Natural killer cell treated with Interleukin-12 subunit alpha and Interleukin-12 subunit beta and Interleukin-15 and Interleukin-18, amount 100 ng/mL, for 72 hours (primary cell): ENCODE measurements around the gene ZSCAN5C. TPM values are rescaled to one million over a fixed set of nuclear protein-coding genes. Genes with fewer than 3 reads are reported as not detected.
"Not testable (repeated sequence)": the region's sequence is repeated elsewhere in the genome, so short reads cannot be mapped to it uniquely, and the experiment has no call there.

ENCODE experiments used
- ATAC-seq, 2 donors: fragments of 150-1000 bp; cut with Tn5 transposase in 1 of 2; sonication (Bioruptor Pico), chemical (Tn5 transposase) in 1 of 2; 2 replicates each; pipeline ENCODE4 v1.10.0; 2021
- DNase-seq: peaks from one replicate; pipeline ENCODE4 v3.0.0; 2022; ENCODE audit warnings: low spot score
- H3K27ac Mint-ChIP-seq, 2 donors: 1 replicate in 1 of 2; 2 replicates in 1 of 2; pipeline ENCODE4 v1.8.0; 2022; ENCODE audit warnings: mixed read lengths in 2 of 2, mild to moderate bottlenecking in 1 of 2, moderate library complexity in 1 of 2
- H3K27me3 Mint-ChIP-seq, 2 donors: 1 replicate in 1 of 2; 2 replicates in 1 of 2; pipeline ENCODE4 v1.8.0; 2022; ENCODE audit warnings: mixed read lengths in 2 of 2
- H3K36me3 Mint-ChIP-seq: one replicate; pipeline ENCODE4 v1.8.0; 2022; ENCODE audit warnings: mixed read lengths
- H3K4me1 Mint-ChIP-seq, 2 donors: 1 replicate in 1 of 2; 2 replicates in 1 of 2; pipeline ENCODE4 v1.8.0; 2022; ENCODE audit warnings: low read depth in 2 of 2, mixed read lengths in 2 of 2, mild to moderate bottlenecking in 1 of 2
- H3K4me3 Mint-ChIP-seq: one replicate; pipeline ENCODE4 v1.8.0; 2022; ENCODE audit warnings: mixed read lengths
- H3K9me3 Mint-ChIP-seq: 2 replicates; pipeline ENCODE4 v1.8.0; 2022; ENCODE audit warnings: mixed read lengths
- total RNA-seq, 2 donors: library from RNA; stranded (reverse); gene quantifications; one replicate each; pipeline ENCODE4 v1.2.3, GENCODE V29; 2022

ZSCAN5C gene
- total RNA-seq, 2 donors from 2014 or later = not detected

DNA sequence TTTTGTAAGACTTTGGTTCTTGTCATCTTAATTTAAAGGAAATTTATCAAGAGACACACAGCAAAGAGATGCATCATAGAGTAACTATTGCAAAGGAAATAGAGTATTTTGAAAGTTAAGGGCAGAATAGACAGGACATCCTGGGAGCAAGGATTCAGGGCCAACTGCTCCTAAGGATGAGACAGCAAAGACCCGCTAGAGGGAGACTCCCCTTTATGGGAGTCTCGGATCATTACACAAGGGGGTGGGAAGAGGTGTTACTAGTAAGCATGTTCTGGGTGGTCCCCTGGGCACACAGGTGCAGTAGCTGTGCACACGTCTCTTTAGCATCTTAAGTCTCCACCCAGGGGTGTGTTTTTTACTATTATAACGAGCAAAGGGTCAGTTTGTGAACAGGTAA, 9.6 kb downstream of the ZSCAN5C start:
- Mint-ChIP-seq H3K4me3 (no peak overlapping the region), H3K27me3 (peaks cover 10 to 20% of the 10 kb centered on the region in 2 donors), H3K4me1 (peaks cover 0 to 5% of the 10 kb centered on the region in 2 donors), H3K36me3 (no peaks in the 10 kb centered on the region), H3K27ac (no peak overlapping the region), H3K9me3 (no peaks in the 10 kb centered on the region)
- ATAC-seq = no peak
- DNase-seq = no peak

DNA sequence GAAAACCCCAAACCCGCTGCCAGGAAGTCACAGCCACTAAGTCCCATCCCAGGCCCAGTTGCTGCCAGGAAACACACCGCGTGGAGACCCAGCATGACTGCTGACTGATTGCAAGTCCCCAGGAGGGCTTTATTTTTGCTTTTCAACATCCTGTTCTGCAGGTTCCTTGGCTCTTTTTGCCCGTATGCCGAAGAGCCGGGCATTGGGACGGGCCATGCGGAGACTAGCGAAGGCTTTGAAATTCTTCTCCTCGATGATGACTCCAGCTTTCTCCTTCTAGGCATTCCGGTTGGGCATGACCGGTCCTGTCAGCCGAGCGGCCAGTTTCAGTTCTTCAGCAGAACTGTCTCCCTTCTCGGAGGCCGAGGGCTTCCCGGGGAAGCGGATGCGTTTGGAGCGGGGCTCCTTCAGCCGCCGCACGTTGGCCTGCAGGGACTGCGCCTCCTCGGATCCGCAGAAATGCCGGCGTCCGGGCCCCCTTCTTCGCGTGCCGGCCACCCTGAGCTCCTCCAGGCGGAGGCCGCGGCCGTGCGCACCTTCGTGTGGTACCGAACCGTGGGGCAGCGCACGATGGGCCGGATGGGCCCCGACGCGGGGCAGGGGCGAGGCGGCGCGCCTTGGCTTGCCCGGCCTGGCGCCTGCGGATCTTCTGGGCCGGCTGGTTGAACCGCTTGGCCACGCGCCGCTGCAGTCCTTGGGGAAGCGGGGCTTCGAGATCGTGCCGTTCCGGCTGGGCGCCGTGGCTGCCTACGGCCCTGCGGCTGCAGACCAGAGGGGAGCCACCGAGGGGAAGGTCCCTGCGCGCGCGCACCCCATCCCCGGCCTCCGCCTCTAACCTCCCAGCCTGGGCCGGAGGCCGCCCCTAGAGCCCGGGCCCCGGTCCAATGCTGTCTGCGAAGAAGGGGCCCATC, 15.2 kb downstream of the ZSCAN5C start:
- Mint-ChIP-seq H3K27me3 (peaks cover 13 to 19% of the 10 kb centered on the region in 2 donors), H3K4me3 (peak overlapping the region; percentile 34), H3K36me3 (no peaks in the 10 kb centered on the region), H3K27ac (no peak overlapping the region), H3K9me3 (no peaks in the 10 kb centered on the region), H3K4me1 (peaks cover 0 to 7% of the 10 kb centered on the region in 2 donors)
- ATAC-seq (peak; percentile 58 to 75), DNase-seq (no peak)

- Mint-ChIP-seq H3K4me1 (peaks cover 0 to 7% of the 10 kb centered on the region in 2 donors), H3K27ac (no peak overlapping the region), H3K4me3 (no peak overlapping the region), H3K27me3 (peaks cover 10 to 14% of the 10 kb centered on the region in 2 donors), H3K9me3 (no peaks in the 10 kb centered on the region), H3K36me3 (no peaks in the 10 kb centered on the region)
- DNase-seq (no peak), ATAC-seq (no peak)
Measured at GRCh38 chr19:56218961-56219360, 16.9 kb downstream of the ZSCAN5C start.

DNA sequence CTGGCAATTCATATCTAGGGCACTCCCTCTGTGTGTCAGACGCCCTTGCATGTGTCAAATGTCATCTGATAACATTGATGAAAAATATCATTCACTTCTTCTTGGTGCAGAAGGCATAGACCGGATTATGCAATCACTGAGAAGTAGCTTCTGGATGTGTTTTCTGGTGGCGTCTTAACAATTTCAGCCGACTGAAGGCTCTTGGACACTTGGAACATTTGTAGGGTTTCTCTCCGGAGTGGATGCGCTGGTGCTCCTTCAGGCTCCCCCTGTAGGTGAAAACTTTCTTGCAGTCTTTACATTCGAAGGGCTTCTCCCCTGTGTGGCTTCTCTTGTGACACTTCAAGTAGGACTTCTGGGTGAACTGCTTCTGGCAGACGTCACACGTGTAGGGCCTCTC, 19.4 kb downstream of the ZSCAN5C start:
- not testable (repeated sequence) for H3K4me3 Mint-ChIP-seq, H3K27ac Mint-ChIP-seq, H3K27me3 Mint-ChIP-seq, ATAC-seq, H3K36me3 Mint-ChIP-seq, H3K4me1 Mint-ChIP-seq, DNase-seq, H3K9me3 Mint-ChIP-seq

DNA sequence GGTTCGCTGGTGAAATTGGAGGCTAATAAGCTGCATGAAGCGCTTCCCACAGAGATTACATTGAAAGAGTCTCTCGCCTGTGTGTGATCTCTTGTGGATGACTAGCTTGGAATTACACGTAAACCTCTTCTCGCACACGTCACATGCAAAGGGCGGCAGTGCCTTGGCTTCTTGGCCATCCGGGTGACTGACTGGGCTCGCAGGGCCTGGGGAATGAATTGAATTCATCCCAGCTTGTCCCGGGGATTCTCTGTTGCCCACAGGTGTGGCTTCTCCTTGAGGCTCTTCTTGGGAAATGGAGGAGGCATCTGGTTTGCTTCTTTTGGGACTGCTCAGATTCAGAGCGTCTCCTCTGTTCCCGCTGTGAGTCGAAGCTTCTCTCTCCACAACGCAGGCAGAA, 19.8 kb downstream of the ZSCAN5C start:
- no peaks in the 10 kb centered on the region for H3K36me3 Mint-ChIP-seq
- no peak for ATAC-seq
- no peak overlapping the region for H3K4me3 Mint-ChIP-seq
- no peaks in the 10 kb centered on the region for H3K9me3 Mint-ChIP-seq
- peaks cover 3 to 7% of the 10 kb centered on the region in 2 donors for H3K27me3 Mint-ChIP-seq
- no peak for DNase-seq
- H3K4me1 Mint-ChIP-seq = peaks cover 0 to 2% of the 10 kb centered on the region in 2 donors
- H3K27ac Mint-ChIP-seq = no peak overlapping the region

GRCh38 chr19:56222901-56223300, 20.8 kb downstream of the ZSCAN5C start:
- peaks cover 2 to 4% of the 10 kb centered on the region in 2 donors for H3K27me3 Mint-ChIP-seq
- H3K36me3 Mint-ChIP-seq = no peaks in the 10 kb centered on the region
- ATAC-seq (no peak), DNase-seq (no peak)
- H3K9me3 Mint-ChIP-seq = no peaks in the 10 kb centered on the region
- H3K4me1 Mint-ChIP-seq = peaks cover 0 to 2% of the 10 kb centered on the region in 2 donors
- H3K27ac Mint-ChIP-seq = no peak overlapping the region
- no peak overlapping the region for H3K4me3 Mint-ChIP-seq

DNA sequence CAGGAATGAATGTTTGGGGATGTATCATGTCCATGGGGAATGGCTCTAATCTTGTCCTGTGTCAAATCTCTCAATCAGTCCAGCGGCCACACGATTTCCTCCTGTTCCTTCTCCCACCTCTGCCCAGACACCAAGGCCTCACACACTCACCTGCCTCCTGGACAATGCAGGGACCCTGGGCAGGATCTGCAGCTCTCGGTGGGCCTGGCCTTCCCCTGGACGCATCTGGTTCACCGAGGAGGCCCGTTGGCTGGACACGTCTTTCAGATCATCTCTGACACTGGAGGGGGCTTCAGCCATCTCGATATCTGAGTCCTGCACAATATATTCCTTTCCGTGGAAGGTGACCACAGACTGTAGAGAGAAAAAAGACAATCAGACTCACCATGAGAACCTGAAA, 21.4 kb downstream of the ZSCAN5C start:
- ATAC-seq = no peak
- DNase-seq = no peak
- Mint-ChIP-seq H3K4me3 (no peak overlapping the region), H3K36me3 (no peaks in the 10 kb centered on the region), H3K27me3 (no peaks in the 10 kb centered on the region), H3K4me1 (no peaks in the 10 kb centered on the region), H3K9me3 (no peaks in the 10 kb centered on the region), H3K27ac (no peak overlapping the region)

DNA sequence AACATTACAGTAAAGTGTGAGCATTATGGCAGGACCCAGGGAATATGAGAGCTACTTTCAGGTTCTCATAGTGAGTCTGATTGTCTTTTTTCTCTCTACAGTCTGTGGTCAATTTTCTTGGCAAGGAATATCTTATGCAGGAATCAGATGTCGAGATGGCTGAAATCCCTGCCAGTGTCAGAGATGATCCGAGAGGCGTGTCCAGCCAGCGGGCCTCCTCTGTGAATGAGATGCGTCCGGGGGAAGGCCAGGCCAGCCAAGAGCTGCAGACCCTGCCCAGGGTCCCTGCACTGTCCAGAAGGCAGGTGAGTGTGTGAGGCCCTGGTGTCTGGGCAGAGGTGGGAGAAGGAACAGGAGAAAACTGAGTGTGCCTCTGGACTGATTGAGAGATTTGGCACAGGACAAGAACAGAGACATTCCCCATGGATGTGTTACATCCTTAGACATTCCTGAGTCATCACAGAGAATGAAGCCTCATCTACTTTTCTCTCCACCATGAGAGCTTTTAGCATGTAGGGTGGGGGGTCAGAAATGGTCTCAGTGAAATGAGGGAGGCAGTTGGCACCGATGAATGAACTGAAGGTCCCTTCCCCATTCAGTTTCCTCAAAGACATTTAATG, 43.2 kb downstream of the ZSCAN5C start:
- Mint-ChIP-seq H3K27me3 (no peaks in the 10 kb centered on the region), H3K27ac (no peak overlapping the region), H3K9me3 (no peaks in the 10 kb centered on the region), H3K4me1 (no peaks in the 10 kb centered on the region), H3K36me3 (no peaks in the 10 kb centered on the region), H3K4me3 (no peak overlapping the region)
- no peak for DNase-seq
- no peak for ATAC-seq

DNA sequence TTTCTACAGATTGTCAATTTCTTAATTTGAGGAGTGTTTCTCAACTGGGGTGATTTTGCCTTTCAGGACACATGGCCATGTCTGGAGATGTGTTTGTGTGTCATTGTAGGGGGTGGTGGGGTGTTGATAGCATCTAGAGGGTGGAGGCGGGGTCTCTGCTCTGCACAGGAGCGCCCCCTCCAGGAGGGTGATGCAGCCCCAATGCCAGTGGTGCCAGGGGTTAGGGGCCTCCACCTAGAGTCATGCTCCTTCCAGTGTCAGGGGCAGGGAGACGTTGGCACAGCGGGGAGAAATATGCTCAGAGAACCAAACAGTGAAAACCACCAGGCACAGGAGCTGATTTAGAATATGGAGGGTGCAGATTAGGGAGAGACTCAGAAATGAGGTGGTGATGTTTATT, 43.7 kb downstream of the ZSCAN5C start:
- H3K4me1 Mint-ChIP-seq, H3K27me3 Mint-ChIP-seq, H3K9me3 Mint-ChIP-seq, H3K27ac Mint-ChIP-seq, H3K4me3 Mint-ChIP-seq, H3K36me3 Mint-ChIP-seq, DNase-seq: not testable (repeated sequence)
- peak in 1 of 2 donors; percentile 27 for ATAC-seq

DNA sequence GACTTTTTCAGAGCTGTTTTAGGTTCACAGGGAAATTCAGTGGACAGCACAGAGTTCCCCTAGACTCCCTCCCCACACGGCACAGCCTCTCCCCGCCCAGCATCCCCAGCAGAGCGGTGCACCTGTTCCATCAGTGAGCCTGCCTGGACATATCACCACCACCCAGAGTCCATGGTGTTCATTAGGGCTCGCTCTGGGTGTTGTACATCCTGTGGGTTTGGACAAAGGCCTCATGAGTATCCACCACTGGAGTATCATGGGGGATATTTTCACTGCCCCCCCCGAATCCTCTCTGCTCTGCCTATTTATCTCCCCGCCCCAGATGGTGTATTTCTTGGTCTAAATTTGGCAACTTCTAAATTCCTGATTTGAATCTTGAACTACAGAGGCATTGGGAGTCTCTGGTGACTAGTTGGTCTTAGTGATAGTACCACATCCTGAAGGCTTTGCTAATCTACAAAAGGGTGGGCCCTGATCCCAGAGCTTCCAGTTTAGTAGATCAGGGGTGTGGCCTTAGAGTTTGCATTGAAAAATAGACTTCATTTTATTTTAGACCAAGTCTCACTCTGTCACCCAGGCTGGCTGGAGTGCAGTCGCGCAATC, 46.8 kb downstream of the ZSCAN5C start:
- not testable (repeated sequence) for ATAC-seq, H3K27me3 Mint-ChIP-seq, DNase-seq, H3K4me1 Mint-ChIP-seq, H3K4me3 Mint-ChIP-seq, H3K9me3 Mint-ChIP-seq, H3K27ac Mint-ChIP-seq, H3K36me3 Mint-ChIP-seq

DNA sequence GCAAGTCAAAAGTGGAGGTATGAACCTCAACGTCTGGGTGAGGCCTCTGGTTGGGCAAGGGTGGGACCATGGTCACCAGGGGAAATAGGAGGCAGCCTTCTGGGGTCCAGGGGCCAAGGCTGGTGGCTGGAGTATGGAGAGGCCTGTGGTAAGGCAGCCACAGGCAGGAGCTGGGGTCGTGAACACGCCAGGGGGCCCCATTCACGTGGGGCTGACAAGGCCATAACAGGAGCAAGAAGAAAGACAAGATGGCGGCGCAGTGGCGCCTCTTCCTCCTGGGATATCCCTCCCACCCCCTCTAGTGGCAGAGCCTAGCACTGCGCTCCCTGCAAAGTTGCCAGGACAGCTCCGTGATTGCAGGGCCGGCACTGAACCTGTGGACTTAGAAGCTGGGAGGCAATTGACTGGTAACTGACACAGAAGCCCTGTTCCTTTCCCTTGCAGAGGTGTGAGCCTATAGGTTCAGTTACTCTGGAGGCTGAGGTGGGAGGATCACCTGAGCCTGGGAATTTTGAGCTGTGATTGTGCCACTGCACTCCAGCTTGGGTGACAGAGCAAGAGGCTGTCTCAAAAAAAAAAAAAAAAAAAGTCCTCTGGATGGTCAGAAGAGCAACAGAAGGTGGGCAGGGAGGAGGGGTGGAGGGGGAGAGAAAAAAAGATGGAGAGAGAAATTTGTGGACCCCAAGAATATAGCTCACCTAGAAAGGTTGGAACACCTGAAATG, 50.8 kb downstream of the ZSCAN5C start:
- peak; percentile 73 to 83 for ATAC-seq
- no peak overlapping the region for H3K4me3 Mint-ChIP-seq
- no peaks in the 10 kb centered on the region for H3K36me3 Mint-ChIP-seq

DNA sequence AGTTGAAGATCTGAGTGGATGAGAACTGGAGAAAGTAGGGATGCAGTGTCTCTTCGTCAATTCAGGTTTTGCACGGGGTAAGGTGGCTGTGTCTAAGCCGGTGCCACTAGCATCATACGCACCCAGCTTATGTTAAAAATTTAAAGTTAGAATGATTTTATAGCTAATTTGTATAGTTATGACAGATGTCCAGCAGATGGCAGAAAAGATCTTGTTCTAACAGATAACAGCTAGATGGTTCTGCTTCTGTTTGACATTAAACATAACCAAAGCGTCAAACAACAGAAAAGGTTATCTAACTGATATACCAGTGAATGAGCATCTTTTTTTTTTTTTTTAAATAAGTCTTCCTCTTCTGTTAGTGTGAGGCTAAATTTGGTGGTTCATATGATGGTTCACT, 51.7 kb downstream of the ZSCAN5C start:
- peaks cover 3% of the 10 kb centered on the region for H3K9me3 Mint-ChIP-seq
- H3K27me3 Mint-ChIP-seq = no peaks in the 10 kb centered on the region
- peaks cover 0 to 6% of the 10 kb centered on the region in 2 donors for H3K4me1 Mint-ChIP-seq
- no peak overlapping the region for H3K4me3 Mint-ChIP-seq
- ATAC-seq (no peak), DNase-seq (no peak)
- no peak overlapping the region for H3K27ac Mint-ChIP-seq
- H3K36me3 Mint-ChIP-seq = no peaks in the 10 kb centered on the region

More for the DNA sequence above, 50.8 kb downstream of the ZSCAN5C start:
- Mint-ChIP-seq H3K27me3 (no peaks in the 10 kb centered on the region), H3K4me1 (peaks cover 0 to 6% of the 10 kb centered on the region in 2 donors), H3K27ac (no peak overlapping the region), H3K9me3 (peaks cover 3% of the 10 kb centered on the region)
- DNase-seq = peak; percentile 74

- no peaks in the 10 kb centered on the region for H3K36me3 Mint-ChIP-seq
- no peak for DNase-seq
- H3K27ac Mint-ChIP-seq = no peak overlapping the region
- H3K4me3 Mint-ChIP-seq = no peak overlapping the region
- peaks cover 0 to 1% of the 10 kb centered on the region in 2 donors for H3K4me1 Mint-ChIP-seq
- H3K27me3 Mint-ChIP-seq = no peaks in the 10 kb centered on the region
- H3K9me3 Mint-ChIP-seq = no peaks in the 10 kb centered on the region
- ATAC-seq = no peak
Measured at GRCh38 chr19:56258272-56258671, 56.2 kb downstream of the ZSCAN5C start.
